ENCODE measurements around the gene RNF144A.

DNA sequence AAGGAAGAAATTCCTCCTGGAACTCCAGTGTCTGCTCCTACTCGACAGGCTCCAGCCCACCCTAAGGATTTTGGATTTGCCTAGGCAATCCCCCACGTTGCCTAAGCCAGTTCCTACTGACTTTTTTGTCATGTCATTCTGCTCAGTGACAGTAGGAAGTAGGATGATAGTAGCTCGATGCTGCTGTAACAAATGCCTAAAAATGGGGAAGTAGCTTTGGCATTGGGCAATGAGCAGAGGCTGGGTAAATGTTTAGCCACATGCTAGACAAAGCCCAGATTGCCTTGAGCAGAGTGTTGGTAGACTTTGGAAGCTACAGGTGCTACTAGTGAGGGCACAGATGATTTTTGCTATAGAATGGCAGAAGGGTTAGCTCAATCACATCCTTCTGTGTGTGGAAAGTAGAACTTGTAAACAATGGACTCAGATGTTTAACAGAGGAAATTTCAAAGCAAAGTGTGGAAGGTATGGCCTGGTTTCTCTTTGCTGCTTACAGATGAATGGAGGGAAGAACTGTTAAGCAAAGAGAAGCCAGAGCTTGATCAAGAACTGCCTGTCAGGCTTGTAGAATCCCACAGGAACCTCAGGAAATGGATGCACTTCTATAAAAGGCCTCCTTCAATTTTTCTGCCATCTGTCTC, 154.8 kb downstream of the RNF144A start:
- TF ChIP-seq, protein P1, sequence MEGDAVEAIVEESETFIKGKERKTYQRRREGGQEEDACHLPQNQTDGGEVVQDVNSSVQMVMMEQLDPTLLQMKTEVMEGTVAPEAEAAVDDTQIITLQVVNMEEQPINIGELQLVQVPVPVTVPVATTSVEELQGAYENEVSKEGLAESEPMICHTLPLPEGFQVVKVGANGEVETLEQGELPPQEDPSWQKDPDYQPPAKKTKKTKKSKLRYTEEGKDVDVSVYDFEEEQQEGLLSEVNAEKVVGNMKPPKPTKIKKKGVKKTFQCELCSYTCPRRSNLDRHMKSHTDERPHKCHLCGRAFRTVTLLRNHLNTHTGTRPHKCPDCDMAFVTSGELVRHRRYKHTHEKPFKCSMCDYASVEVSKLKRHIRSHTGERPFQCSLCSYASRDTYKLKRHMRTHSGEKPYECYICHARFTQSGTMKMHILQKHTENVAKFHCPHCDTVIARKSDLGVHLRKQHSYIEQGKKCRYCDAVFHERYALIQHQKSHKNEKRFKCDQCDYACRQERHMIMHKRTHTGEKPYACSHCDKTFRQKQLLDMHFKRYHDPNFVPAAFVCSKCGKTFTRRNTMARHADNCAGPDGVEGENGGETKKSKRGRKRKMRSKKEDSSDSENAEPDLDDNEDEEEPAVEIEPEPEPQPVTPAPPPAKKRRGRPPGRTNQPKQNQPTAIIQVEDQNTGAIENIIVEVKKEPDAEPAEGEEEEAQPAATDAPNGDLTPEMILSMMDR (IDR thresholded peaks at IDR 0.05), result no peak
- no peak for TF ChIP-seq POLR2A (IDR thresholded peaks at IDR 0.05)
